ENCODE measurements around the gene NXPH4.

DNA sequence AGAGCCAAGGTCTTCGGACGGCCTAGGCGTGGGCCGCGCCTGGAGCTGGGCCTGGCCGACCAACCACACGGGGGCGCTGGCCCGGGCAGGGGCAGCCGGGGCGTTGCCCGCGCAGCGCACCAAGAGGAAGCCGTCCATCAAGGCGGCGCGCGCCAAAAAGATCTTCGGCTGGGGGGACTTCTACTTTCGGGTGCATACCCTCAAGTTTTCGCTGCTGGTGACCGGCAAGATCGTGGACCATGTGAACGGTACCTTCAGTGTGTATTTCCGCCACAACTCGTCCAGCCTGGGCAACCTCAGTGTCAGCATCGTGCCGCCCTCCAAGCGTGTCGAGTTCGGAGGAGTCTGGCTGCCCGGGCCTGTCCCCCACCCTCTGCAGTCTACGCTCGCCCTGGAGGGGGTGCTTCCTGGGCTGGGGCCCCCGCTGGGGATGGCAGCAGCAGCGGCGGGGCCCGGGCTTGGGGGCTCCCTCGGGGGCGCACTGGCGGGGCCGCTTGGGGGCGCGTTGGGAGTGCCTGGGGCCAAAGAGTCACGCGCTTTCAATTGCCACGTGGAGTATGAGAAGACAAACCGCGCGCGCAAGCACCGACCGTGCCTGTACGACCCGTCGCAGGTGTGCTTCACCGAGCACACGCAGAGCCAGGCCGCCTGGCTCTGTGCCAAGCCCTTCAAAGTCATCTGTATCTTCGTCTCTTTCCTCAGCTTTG lies 8.5 kb downstream of the NXPH4 start:
- TF ChIP-seq, protein P1, sequence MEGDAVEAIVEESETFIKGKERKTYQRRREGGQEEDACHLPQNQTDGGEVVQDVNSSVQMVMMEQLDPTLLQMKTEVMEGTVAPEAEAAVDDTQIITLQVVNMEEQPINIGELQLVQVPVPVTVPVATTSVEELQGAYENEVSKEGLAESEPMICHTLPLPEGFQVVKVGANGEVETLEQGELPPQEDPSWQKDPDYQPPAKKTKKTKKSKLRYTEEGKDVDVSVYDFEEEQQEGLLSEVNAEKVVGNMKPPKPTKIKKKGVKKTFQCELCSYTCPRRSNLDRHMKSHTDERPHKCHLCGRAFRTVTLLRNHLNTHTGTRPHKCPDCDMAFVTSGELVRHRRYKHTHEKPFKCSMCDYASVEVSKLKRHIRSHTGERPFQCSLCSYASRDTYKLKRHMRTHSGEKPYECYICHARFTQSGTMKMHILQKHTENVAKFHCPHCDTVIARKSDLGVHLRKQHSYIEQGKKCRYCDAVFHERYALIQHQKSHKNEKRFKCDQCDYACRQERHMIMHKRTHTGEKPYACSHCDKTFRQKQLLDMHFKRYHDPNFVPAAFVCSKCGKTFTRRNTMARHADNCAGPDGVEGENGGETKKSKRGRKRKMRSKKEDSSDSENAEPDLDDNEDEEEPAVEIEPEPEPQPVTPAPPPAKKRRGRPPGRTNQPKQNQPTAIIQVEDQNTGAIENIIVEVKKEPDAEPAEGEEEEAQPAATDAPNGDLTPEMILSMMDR (conservative IDR thresholded peaks at IDR 0.05; ENCODE audit: low read length): peak; percentile 79
- TF ChIP-seq EZH2phosphoT487 (IDR thresholded peaks at IDR 0.05; ENCODE audit: borderline replicate concordance, low read depth, low read length): no peak
